Lower leg skin (tissue), 3 donors: ENCODE results near the gene SDK2.

Source experiments
- CTCF ChIP-seq, 3 donors: fragments of 450-650 bp; IDR thresholded peaks; one replicate each; pipeline ENCODE4 v1.5.1; 2016; ENCODE audit warnings: antibody characterized with exemption in 3 of 3, mild to moderate bottlenecking in 3 of 3, moderate library complexity in 2 of 3
- POLR2A ChIP-seq, 2 donors: fragments of 450-650 bp; IDR thresholded peaks; one replicate each; pipeline ENCODE4 v1.6.1; 2016 to 2017; ENCODE audit warnings: antibody characterized with exemption in 2 of 2, mild to moderate bottlenecking in 1 of 2, moderate library complexity in 1 of 2

- TF ChIP-seq CTCF (IDR thresholded peaks at IDR 0.05) (no peak), POLR2A (IDR thresholded peaks at IDR 0.05) (no peak)
Observed at GRCh38 chr17:73350864-73351263, 293.4 kb downstream of the SDK2 start.
